Non-pigmented ciliary epithelial cell (primary cell): ENCODE results near the gene SPANXD.
"Not testable (repeated sequence)": the region's sequence is repeated elsewhere in the genome, so short reads cannot be mapped to it uniquely, and the experiment has no call there.

Experiments used
- DNase-seq: peaks from one replicate; pipeline ENCODE4 v3.0.0-alpha.2; 2010; ENCODE audit warnings: low read depth

Gene SPANXD

GRCh38 chrX:141698639-141699038, at the start of gene SPANXD:
Gene SPANXD (minus strand): TSS chrX:141698739. CDS start chrX:141698405, 334 bp downstream.
- DNase-seq, result not testable (repeated sequence)

- DNase-seq, result no peak
Observed at GRCh38 chrX:141742666-141743065, 44.1 kb upstream of the SPANXD start.

- no peak for DNase-seq
Observed at GRCh38 chrX:141736656-141737055, 38.1 kb upstream of the SPANXD start.

- DNase-seq, result no peak
Observed at GRCh38 chrX:141733371-141733770, 34.8 kb upstream of the SPANXD start.

- no peak for DNase-seq
Observed at GRCh38 chrX:141732031-141732430, 33.5 kb upstream of the SPANXD start.

- DNase-seq, result no peak
Observed at GRCh38 chrX:141724186-141724585, 25.6 kb upstream of the SPANXD start.

GRCh38 chrX:141714680-141715079, 16.1 kb upstream of the SPANXD start:
- no peak for DNase-seq

- no peak for DNase-seq
Observed at GRCh38 chrX:141701072-141701471, 2.5 kb upstream of the SPANXD start.

- no peak for DNase-seq
Observed at GRCh38 chrX:141673946-141674345, 24.6 kb downstream of the SPANXD start.

GRCh38 chrX:141669689-141670088, 28.9 kb downstream of the SPANXD start:
- DNase-seq, result no peak

- DNase-seq, result no peak
Observed at GRCh38 chrX:141668371-141668770, 30.2 kb downstream of the SPANXD start.

GRCh38 chrX:141662781-141663180, 35.8 kb downstream of the SPANXD start:
- no peak for DNase-seq

GRCh38 chrX:141652286-141652685, 46.3 kb downstream of the SPANXD start:
- DNase-seq, result no peak
